HL-60 (cell line): ENCODE data around the gene PLVAP.

ENCODE experiments used
- CTCF ChIP-seq: IDR thresholded peaks from one replicate; pipeline ENCODE4 v1.5.1; 2011; ENCODE audit warnings: low read length, control low read depth, inconsistent platforms; ENCODE audit not compliant: insufficient read depth
- POLR2AphosphoS5 ChIP-seq: IDR thresholded peaks from 2 replicates; pipeline ENCODE4 v1.6.1; 2012; ENCODE audit warnings: low read depth
- REST ChIP-seq: IDR thresholded peaks from 2 replicates; pipeline ENCODE4 v1.6.1; 2012; ENCODE audit warnings: low read depth; ENCODE audit not compliant: insufficient replicate concordance

GRCh38 chr19:17346109-17346671 is 31.0 kb downstream of the PLVAP start:
- no peak for TF ChIP-seq REST
- peak; percentile 98 for TF ChIP-seq CTCF
- no peak for TF ChIP-seq POLR2AphosphoS5
